ENCODE results near the gene POLH.

DNA sequence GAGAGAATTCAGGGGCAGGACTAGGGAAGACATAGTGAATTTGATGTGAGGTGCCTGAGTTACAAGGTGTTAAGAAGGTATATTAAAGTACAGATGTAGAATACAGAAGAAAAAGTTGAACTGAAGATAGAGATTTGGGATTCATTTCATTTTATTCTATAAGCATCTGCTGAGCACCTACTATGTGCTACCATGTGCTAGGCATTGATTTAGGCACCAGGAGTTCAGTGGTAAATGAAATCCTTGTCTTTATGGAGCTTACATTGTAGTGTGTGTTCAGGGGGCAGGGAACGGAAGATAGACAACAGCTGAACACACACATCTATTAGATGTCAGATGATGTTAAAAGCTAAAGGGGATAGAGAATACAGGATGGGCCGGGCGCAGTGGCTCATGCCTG, 71.6 kb downstream of the POLH start:
- no peak for TF ChIP-seq TCF12 (IDR thresholded peaks at IDR 0.05)
- no peak for TF ChIP-seq CTCF (IDR thresholded peaks at IDR 0.05)
- no peak for TF ChIP-seq GABPA (IDR thresholded peaks at IDR 0.05; ENCODE audit: low read depth)
- no peak for TF ChIP-seq TEAD4 (IDR thresholded peaks at IDR 0.05; ENCODE audit: borderline replicate concordance, insufficient read depth)

Data from SK-N-SH (cell line).